Daoy (cell line): ENCODE measurements around the gene SYTL2. TPM values are rescaled to one million over a fixed set of nuclear protein-coding genes. Genes with fewer than 3 reads are reported as not detected.
A peak's percentile ranks its signal among the peaks of the same experiment; 100 is the strongest.
"Not testable (repeated sequence)": the region's sequence is repeated elsewhere in the genome, so short reads cannot be mapped to it uniquely, and the experiment has no call there.

Experiments
- DNase-seq: peaks from one replicate; pipeline ENCODE4 v3.0.0-alpha.2; 2015; ENCODE audit warnings: low read depth
- total RNA-seq: library from RNA; depleted of rRNA; stranded (reverse); fragments of >200 nt; shearing (Covaris generic); gene quantifications from 2 replicates; pipeline ENCODE4 v1.2.3, GENCODE V29; 2014; rRNA removed

Gene SYTL2, protein sequence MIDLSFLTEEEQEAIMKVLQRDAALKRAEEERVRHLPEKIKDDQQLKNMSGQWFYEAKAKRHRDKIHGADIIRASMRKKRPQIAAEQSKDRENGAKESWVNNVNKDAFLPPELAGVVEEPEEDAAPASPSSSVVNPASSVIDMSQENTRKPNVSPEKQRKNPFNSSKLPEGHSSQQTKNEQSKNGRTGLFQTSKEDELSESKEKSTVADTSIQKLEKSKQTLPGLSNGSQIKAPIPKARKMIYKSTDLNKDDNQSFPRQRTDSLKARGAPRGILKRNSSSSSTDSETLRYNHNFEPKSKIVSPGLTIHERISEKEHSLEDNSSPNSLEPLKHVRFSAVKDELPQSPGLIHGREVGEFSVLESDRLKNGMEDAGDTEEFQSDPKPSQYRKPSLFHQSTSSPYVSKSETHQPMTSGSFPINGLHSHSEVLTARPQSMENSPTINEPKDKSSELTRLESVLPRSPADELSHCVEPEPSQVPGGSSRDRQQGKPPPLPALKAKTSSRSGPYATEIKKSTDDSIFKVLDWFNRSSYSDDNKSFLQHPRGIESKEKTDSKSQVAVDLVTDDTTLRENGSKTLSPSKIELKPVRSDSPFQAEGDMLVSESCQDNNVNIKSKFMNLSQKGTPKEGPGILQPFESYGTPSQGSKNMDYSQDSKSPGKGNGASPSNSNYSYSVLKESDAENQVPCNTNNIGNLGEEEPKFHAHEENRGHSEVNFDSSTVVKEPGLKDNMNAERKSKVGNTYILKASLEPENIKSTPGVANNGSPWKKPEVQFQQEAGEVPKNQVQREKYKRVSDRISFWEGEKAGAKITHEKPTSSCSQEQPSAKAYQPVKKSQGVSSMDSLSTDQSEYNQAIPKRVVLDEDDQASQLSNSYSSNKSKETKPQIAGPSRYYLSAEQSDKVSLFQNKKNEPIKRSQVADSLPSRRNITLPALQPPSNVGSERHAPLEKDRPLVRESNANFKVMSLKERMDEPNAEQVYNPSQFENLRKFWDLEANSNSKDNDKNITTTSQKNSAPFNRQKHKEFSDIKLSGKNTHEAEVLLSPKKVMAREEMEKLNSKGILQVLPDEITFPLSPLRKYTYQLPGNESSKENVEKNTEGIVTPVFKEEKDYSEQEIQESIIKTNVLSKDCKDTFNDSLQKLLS (N-terminal part only)
- total RNA-seq, result 28.1 and 59.4 TPM in 2 replicates

DNA sequence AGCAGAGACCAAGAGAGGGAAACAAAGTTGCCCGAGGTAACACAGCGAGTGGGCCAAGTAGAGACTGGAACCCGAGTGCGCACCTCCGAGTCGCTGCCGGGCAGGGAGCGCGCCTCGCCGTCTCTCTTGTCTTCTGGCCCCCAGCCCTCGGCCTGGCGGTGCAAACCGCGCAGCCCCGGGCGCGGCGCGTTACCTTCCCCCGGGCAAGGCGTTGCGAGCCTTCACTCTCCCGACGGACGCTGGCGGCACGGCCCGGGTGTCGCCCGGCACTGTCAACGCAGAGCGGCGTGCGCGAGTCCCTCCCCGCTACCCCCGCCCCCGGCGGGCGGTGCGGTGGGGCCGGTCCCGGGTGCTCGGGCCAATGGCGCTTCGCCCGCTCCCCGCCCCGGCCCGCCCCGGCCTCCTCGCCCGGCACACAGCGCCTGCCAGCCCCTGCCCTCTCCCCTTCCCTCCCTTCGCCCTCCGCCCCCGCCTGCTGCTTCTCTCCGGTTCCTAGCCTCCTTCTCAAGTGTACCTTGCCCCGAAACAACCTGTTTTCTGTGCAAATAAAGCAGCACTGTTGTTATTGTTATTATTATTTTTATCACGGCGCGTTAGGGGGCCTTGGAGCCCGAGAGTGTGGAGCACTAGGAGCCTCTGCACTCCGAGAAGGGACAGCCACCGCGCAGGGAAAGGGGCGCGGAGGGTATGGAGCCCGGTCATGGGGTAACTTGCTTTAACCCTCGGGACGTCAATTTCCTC, at the start of gene SYTL2:
TSS of gene SYTL2 (minus strand) at position 271 of the 741 bp plus-strand sequence. CDS start 53,416 bp downstream, outside the sequence.
- peak; percentile 70 for DNase-seq

DNA sequence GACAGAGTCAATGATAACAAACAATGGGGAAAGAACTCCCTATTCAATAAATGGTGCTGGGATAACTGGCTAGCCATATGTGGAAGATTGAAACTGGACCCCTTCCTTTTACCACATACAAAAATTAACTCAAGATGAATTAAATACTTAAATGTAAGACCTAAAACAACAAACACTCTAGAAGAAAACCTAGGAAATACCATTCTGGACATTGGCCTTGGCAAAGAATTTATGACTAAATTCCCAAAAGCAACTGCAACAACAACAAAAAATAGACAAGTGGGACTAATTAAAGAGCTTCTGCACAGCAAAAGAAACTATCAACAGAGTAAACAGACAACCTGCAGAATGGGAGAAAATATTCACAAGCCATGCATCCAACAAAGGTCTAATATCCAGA, 48.6 kb upstream of the SYTL2 start:
- not testable (repeated sequence) for DNase-seq

DNA sequence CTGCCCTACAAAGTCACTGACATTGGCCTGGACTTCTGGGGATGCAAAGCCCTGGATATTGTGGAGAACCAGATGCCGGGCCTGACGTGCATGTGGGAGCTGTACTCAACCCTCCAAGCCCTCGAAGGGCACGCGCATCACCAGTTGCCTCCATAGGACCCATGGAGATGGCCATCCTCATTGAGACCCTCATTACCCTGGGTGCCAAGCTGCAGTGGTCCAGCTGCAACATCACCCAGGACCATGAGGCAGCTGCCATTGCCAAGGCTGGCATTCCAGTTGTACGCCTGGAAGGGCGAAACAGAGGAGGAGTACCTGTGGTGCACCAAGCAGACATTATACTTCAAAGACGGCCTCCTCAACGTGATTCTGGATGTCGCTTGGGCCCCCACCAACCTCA, 46.2 kb upstream of the SYTL2 start:
- DNase-seq, result no peak

DNA sequence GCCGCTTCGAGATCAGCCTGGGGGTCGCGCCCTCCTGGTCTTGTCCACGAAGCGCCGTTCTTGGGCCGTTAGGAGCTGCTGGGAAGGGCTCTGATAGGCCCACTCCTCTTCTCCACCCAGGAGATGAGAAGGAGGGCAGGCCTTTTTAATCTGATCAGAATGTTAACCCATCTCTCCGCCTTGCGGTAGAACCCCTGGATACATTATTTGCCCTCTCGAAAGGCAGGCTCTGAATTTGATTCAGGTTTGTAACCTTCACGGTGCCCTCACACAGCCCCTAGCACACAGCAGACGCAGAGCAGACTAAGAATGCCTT, 44.4 kb upstream of the SYTL2 start, which contains the start of gene CCDC83:
TSS of gene CCDC83 (plus strand) at position 43 of the 316 bp plus-strand sequence. CDS start 9,741 bp downstream, outside the sequence.
- DNase-seq, result no peak

DNA sequence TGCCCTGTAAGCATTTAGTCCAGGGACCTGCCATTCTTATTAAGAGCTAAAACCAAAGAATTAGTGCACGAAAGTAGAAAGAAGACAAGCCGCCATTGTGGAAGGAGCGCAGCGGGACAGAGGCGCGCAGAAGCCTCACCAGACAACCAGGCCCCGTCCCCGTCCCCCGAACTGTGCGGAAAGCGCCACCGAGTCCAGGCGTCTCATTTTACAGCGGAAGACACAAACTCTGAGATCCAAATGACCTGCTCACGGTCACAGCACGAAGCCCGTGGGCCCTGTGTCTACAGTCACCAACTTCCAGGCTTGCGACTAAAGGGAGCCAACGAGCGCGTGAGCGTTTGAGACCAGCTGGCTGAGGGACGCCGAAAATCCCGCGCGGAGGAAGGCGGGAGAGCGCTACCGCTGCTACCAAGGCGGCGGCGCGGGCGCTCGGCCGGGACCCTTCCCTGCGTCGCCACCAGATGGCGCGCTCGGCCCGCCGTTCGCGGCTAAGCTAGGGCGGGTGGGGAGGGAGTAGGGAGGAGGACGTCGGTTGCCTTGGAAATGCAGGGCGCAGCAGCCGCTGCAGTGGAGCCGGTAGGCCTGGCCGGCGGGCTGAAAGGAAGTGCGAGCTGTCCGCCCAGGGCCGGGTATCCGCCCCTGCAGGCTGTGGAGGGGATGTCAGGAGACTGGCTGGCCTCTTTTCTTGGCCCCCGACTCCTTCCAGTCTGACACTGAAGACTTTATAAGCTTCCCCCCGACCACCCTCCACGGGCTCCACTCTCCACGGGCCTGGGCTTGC, 43.8 kb upstream of the SYTL2 start:
- peak; percentile 93 for DNase-seq

DNA sequence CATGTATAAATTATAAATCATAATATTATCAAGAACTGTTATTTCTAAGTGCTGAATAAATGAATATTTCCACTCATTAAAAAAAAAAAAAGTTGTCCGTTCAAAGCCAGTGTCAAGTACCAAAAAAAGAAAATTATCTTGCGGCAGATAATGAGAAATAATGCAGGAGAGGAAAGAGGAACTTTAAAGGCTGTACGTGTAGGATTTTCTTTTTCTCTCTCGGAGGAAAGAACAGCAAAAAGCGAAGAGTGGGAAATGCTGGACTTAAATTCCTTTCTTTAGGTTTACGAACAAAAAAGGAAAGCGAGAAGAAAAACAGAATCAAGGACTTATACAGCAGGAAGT, 43.2 kb upstream of the SYTL2 start:
- no peak for DNase-seq

DNA sequence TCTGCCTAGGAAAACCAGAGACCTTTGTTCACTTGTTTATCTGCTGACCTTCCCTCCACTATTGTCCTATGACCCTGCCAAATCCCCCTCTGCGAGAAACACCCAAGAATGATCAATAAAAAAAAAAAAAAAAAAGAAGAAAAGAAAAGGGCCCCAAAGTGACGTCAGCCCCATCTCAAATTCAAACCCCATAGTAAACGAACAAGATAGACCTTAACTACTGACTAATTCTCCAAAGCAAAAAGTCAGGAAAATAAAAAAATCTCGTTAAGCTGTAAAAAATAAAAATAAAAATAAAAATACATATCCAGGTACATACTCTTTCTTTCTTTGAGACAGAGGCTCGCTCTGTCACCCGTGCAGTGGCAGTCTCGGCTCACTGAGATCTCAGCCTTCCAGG, 42.6 kb upstream of the SYTL2 start:
- DNase-seq, result not testable (repeated sequence)

DNA sequence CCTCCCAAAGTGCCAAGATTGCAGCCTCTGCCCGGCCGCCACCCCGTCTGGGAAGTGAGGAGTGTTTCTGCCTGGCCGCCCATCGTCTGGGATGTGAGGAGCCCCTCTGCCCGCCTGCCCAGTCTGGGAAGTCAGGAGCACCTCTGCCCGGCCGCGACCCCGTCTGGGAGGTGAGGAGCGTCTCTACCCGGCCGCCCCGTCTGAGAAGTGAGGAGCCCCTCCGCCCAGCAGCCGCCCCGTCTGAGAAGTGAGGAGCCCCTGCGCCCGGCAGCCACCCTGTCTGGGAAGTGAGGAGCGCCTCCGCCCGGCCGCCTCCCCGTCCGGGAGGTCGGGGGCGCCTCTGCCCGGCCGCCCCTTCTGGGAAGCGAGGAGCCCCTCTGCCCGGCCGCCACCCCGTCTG, 41.8 kb upstream of the SYTL2 start:
- not testable (repeated sequence) for DNase-seq

DNA sequence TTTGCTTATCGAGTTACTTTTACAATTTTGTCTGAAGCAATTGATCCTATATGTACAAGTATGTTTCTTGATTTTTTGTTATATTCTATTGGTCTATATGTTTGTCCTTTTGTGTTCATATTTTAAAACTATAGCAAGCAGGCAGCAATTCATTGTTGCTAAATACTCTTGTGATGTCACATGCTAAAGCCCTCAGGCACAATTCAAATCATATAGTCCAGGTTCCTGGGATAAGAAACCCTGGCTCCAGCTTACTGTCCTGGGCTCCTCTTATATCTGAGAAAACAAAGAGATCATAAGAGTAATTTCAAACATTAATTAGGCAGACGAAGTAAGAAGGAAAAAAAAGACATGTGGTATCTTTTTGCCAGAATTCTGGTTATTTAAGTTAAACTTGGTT, 37.6 kb upstream of the SYTL2 start:
- DNase-seq, result no peak

DNA sequence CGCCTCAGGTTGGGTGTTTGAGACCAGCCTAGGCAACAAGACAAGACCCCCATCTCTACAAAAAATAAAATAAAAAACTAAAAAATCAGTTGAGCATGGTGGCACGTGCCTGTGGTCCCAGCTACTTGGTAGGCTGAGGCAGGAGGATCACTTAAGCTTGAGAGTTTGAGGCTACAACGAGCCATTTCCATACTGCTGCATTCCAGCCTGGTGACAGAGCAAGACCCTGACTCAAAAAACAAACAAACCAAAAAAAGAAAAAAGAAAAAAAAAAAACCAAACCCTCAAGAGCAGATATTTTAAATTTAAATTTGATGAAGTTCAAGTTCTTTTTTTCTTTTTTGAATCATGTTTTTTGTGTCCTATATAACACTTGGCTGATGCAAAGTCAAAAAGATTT, 37.1 kb upstream of the SYTL2 start:
- DNase-seq, result no peak

DNA sequence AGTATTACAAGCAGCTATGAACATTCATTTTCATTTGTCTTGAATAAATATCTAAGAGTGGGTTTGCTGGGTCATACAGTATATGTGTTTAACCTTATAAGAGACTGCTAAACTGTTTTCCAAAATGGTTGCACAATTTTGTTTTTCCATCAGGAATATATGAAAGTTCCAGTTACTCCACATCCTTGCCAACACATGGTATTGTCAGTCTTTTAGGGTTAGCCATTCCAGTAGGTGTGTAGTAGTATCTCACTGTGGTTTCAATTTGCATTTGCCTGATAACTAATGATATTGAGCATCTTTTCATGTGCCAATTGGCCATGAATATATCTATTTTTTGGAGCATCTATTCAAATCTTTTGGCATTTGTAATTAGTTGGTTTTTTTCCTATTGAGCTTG, 36.5 kb upstream of the SYTL2 start:
- no peak for DNase-seq

DNA sequence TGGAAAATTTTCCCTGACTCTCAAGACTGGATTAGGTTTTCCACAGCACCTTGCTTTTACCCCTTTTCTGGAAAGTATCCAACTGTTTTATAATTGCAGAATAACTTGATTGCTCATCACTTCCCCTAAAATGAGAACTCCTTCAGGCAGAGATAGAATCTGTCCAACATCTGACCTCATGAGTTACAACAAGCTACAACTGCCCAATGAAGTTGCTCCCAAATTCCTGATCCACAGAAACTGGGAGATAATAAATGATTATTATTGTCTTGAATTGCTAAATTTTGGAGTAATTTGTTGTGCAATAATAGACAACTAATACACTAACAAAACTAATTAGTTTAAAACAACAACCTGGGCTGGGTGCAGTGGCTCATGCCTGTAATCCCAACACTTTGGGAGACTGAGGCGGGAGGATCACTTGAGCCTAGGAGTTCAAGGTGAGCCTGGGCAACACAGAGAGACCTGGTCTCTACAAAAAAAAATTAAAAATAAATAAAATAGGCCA, 34.2 kb upstream of the SYTL2 start:
- no peak for DNase-seq

DNA sequence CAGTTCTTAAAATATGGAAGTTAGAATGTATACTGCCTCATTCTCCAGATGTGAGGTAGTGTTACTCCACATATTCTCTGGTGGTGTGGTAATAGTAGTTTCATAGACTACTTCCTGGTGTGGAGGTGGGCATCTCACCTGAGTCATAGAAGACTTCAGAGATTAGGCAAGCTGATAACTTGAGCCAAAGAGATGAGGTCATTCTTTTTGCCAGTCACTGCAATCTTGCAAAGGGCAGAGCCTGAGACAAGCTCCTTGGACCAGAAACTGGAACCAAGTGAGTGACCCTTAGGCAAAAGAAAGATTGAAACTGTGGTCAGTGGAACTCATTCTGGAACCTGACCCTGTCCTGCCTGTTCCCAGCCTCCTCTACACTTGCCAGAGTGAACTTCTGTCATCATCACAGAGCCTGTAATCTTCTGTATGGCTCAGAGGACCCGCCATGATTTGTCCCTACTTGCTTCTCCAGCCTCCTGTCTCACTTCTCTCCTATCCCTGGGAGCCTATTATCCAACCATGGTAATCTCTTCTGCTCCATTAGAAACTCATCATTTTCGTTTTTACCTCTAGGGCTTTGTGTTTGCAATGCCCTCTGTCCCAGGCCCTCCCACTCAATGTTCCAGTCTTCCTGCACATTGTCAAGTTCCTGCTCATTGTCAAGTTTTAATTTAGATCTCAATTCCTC, 33.6 kb upstream of the SYTL2 start:
- peak; percentile 67 for DNase-seq

DNA sequence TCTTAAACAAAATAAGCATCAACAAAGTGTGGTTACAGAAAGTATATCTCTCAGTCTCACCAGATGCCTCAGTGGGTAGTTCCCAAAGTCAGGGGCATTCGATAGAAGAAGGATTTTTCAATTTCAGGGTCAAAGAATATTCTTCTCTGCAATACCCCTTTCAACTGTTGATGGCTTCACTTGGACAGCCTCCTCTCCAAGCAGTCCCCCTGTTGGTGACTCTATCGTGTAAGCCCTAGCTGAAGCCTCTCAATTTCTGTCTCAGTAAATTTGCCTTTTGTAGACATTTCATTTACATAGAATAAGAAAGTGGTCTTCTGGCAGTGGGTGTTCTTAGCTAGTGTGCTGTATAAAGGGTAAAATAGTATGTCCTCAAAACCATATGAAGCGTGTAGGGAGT, 33.0 kb upstream of the SYTL2 start:
- DNase-seq, result no peak

DNA sequence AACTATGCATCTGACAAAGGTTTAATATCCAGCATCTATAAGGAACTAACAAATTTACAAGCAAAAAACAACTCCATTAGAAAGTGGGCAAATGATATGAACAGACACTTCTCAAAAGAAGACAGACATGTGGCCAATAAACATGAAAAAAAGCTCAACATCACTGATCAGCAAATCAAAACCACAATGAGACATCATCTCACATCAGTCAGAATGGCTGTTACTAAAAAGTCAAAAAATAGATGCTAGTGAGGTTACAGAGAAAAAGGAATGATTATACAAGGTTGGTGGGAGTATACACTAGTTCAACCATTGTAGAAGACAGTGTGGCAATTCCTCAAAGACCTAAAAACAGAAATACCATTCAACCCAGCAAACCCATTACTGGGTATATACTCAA, 30.0 kb upstream of the SYTL2 start:
- not testable (repeated sequence) for DNase-seq

DNA sequence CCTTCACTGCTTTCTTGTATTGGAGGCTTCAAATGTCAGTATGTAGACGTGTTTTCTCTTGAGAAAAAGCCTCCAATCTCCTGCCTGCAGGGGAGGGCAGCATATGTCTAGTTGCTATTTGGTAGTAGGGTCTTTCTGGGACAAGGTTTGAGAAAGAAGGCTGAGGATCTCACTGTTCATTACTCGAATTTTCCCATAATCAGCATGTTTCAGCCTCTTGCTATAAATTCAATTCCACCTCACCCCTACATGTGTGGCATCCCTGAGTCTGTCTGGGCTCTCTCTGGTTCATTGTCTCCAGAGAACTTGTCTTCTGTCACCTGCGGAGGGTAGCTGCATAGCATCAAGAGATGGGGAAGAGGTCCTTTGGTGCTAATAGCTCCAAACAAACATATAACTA, 24.8 kb upstream of the SYTL2 start:
- no peak for DNase-seq

DNA sequence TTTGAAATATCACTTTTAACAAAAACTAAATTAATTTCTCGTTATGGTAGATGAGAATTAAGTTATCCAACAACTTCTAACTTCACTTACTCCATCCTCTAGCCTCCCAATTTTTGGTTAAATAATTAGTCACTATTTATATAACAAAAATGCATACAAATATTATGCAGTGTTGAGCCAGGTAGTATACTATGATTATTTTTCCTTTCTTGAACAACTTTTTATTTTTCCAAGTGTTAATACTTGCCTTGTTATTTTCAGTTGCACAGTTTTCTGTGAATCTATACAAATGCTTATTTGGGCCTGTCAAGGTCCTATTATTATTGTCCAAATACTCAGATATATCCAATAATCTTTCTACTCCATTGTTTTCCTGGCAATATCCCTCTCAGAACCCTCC, 24.3 kb upstream of the SYTL2 start:
- no peak for DNase-seq

DNA sequence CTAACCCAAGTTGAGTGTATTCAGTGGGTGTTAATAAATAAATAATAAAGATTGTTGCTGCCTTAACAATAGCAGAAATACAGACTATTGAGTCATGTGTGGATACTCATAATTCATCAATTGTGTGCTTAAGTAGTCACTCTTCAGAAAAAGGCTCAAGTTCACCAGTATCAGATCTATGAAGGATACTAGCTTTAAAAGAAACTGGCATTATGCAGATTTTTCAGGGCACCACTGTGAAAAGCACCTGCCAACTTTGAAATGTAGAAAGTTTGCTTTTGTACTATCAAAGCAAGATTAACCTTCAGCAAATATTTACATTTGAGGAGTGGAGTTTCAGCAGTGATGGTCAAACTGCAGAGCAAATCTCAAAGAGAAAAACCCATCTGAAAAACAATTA, 20.1 kb upstream of the SYTL2 start:
- DNase-seq, result no peak

DNA sequence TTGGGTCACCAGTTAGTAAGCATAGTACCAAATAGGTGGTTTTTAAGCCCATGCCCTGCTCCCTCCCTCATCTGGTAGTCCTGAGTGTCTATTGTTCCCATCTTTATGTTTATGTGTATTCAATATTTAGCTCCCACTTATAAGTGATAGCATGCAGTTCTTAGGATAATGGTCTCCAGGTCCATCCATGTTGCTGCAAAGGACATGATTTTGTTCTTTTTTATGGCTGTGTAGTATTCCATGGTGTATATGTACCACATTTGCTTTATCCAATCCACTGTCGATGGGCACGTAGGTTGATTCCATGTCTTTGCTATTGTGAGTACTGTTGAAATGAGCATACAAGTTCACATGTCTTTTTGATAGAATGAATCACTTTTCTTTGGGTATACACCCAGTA, 18.2 kb upstream of the SYTL2 start:
- DNase-seq, result no peak

DNA sequence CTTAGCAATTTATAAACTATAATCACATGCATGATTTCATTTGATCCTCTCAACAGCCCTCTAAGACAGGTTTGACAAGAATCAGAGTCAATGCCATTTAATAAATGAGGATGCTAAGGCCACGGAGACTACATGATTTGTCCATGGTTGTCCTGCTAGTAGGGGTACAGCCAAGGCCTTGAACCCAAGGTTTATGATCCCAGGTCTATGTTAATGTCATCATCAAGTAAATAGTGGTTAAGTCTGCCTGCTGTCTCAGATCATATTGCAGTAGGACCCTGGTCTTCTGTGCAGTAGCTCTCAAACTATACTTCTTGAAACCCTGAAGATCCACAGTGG, 17.7 kb upstream of the SYTL2 start:
- no peak for DNase-seq
